Measurements from ENCODE around the gene ITGA7. TPM values are rescaled to one million over a fixed set of nuclear protein-coding genes. Genes with fewer than 3 reads are reported as not detected.
A peak's percentile ranks its signal among the peaks of the same experiment; 100 is the strongest.

The ITGA7 gene
- total RNA-seq, 1 experiment from 2014 or later = 2.5 TPM

DNA sequence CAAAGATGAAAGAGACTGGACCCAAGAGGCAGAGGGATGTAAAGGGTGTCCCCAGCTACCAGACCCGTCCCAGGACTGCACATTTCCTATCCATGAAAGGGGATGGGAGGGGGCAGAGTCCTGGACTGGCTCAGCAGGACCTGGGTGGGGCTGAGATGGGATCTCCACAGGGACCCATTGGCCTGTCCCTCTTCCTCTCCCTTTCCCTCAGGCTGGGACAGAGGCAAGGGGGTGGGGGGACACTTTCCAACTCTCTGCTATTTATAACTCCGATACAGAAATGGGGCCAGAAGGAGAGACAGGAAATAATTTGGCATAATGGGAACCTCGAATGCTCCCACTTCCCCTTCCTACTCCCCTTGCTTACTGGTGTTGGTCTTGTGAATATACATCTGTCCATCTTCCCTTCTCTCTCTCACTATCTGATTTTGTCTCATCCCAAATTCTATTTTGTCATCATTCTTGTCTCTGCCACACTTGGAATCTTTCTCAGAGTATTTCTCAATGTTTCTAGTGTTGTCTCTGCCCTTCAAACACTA, 1.1 kb upstream of the ITGA7 start:
- no peaks in the 10 kb centered on the region for H3K9me3 ChIP-seq (ENCODE audit: control insufficient read depth, insufficient read depth, low read depth, low read length)
- H3K4me1 ChIP-seq (ENCODE audit: control insufficient read depth, insufficient read depth, low read length) = no peaks in the 10 kb centered on the region; the same call in 1 of the 2 replicates
- intact Hi-C loops (cut with micrococcal nuclease; ENCODE audit: unreplicated experiment) (no loop called here), in situ Hi-C loops (cut with HindIII; ENCODE audit: low pct_unique_long_range_greater_than_20kb, low sequenced_read_pairs) (no loop called here)
- TF ChIP-seq, protein P1, sequence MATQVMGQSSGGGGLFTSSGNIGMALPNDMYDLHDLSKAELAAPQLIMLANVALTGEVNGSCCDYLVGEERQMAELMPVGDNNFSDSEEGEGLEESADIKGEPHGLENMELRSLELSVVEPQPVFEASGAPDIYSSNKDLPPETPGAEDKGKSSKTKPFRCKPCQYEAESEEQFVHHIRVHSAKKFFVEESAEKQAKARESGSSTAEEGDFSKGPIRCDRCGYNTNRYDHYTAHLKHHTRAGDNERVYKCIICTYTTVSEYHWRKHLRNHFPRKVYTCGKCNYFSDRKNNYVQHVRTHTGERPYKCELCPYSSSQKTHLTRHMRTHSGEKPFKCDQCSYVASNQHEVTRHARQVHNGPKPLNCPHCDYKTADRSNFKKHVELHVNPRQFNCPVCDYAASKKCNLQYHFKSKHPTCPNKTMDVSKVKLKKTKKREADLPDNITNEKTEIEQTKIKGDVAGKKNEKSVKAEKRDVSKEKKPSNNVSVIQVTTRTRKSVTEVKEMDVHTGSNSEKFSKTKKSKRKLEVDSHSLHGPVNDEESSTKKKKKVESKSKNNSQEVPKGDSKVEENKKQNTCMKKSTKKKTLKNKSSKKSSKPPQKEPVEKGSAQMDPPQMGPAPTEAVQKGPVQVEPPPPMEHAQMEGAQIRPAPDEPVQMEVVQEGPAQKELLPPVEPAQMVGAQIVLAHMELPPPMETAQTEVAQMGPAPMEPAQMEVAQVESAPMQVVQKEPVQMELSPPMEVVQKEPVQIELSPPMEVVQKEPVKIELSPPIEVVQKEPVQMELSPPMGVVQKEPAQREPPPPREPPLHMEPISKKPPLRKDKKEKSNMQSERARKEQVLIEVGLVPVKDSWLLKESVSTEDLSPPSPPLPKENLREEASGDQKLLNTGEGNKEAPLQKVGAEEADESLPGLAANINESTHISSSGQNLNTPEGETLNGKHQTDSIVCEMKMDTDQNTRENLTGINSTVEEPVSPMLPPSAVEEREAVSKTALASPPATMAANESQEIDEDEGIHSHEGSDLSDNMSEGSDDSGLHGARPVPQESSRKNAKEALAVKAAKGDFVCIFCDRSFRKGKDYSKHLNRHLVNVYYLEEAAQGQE (IDR thresholded peaks at IDR 0.05; ENCODE audit: insufficient read depth in 1 of 2, low read depth in 2 of 2, low read length in 1 of 2) = no peak
- no peak for TF ChIP-seq POLR2AphosphoS5 (IDR thresholded peaks at IDR 0.05; ENCODE audit: low read depth, low read length)
- TF ChIP-seq SIN3A (IDR thresholded peaks at IDR 0.05; ENCODE audit: borderline replicate concordance, insufficient read depth, low read depth, low read length) = no peak
- TF ChIP-seq TCF7L2 (IDR thresholded peaks at IDR 0.05; ENCODE audit: low read depth, low read length) = no peak
- TF ChIP-seq, protein P2, sequence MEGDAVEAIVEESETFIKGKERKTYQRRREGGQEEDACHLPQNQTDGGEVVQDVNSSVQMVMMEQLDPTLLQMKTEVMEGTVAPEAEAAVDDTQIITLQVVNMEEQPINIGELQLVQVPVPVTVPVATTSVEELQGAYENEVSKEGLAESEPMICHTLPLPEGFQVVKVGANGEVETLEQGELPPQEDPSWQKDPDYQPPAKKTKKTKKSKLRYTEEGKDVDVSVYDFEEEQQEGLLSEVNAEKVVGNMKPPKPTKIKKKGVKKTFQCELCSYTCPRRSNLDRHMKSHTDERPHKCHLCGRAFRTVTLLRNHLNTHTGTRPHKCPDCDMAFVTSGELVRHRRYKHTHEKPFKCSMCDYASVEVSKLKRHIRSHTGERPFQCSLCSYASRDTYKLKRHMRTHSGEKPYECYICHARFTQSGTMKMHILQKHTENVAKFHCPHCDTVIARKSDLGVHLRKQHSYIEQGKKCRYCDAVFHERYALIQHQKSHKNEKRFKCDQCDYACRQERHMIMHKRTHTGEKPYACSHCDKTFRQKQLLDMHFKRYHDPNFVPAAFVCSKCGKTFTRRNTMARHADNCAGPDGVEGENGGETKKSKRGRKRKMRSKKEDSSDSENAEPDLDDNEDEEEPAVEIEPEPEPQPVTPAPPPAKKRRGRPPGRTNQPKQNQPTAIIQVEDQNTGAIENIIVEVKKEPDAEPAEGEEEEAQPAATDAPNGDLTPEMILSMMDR (IDR thresholded peaks at IDR 0.05) = no peak
- no peak overlapping the region for H3K27ac ChIP-seq (ENCODE audit: low read length)
- H3K4me3 ChIP-seq (ENCODE audit: low read depth in 2 of 2, low read length in 2 of 2) = no peak overlapping the region
- ChIA-PET POLR2A (no interaction called here), CTCF (no interaction called here)
- no peak for ATAC-seq
- no peaks in the 10 kb centered on the region for H3K36me3 ChIP-seq (ENCODE audit: control insufficient read depth, insufficient read depth, low read length)
- no TSS peak for BruUV-seq (replicated peaks)
- DNase-seq (ENCODE audit: low read depth, low spot score) = no peak
- peaks cover 13% of the 10 kb centered on the region for H3K27me3 ChIP-seq (ENCODE audit: control insufficient read depth, insufficient read depth, low read length)

- H3K36me3 ChIP-seq (ENCODE audit: control insufficient read depth, insufficient read depth, low read length) = no peaks in the 10 kb centered on the region
- in situ Hi-C loops (cut with HindIII; ENCODE audit: low pct_unique_long_range_greater_than_20kb, low sequenced_read_pairs) (no loop called here), intact Hi-C loops (cut with micrococcal nuclease; ENCODE audit: unreplicated experiment) (no loop called here)
- no peak for TF ChIP-seq SIN3A (IDR thresholded peaks at IDR 0.05; ENCODE audit: borderline replicate concordance, insufficient read depth, low read depth, low read length)
- TF ChIP-seq TCF7L2 (IDR thresholded peaks at IDR 0.05; ENCODE audit: low read depth, low read length) = no peak
- H3K9me3 ChIP-seq (ENCODE audit: control insufficient read depth, insufficient read depth, low read depth, low read length) = no peaks in the 10 kb centered on the region
- no peak; the same call in 1 of the 2 replicates for ATAC-seq
- peak overlapping the region; percentile 25 to 29; a peak in 2 of 4 replicates for H3K4me3 ChIP-seq (ENCODE audit: low read depth in 2 of 2, low read length in 2 of 2)
- peaks cover 13% of the 10 kb centered on the region for H3K27me3 ChIP-seq (ENCODE audit: control insufficient read depth, insufficient read depth, low read length)
- H3K27ac ChIP-seq (ENCODE audit: low read length) = no peak overlapping the region
- ChIA-PET POLR2A (no interaction called here), CTCF (no interaction called here)
- no peaks in the 10 kb centered on the region; the same call in 1 of the 2 replicates for H3K4me1 ChIP-seq (ENCODE audit: control insufficient read depth, insufficient read depth, low read length)
- BruUV-seq (replicated peaks) = no TSS peak
- DNase-seq (ENCODE audit: low read depth, low spot score) = no peak
These were observed 459 bp downstream of the ITGA7 start for GRCh38 chr12:55707219-55707671.

DNA sequence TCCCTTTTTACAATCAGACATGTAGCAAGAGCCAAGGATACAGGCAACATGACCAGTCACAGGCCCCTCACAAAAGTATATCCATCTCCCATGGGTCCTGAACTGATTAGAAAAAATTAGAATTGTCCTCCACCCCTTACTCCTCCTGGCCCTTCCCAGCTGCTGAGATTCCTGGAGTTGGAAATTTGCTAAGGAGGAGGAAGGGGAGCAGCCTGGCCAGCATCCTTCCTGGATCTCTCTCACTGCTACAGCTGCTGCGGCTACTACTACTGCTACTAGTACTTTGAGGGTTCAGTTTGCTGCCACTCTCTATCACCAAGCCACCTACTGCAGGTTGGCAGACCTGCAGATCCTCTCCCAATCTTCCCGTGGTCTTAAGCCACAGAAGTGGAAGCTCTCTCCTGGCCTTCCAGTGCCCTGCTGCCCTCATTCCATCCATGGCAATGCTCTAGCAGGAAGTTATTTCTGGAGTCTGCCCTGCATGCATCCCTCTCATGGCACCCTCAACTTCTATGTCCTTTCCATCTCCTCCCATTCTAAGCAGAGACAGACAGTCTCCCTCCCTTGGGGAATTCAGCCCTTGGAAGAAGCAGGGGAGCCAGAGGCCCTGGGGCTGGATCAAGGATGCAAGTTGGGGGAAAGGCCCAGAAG, 1.0 kb downstream of the ITGA7 start:
- intact Hi-C loops (cut with micrococcal nuclease; ENCODE audit: unreplicated experiment) = no loop called here
- ATAC-seq (no peak), DNase-seq (ENCODE audit: low read depth, low spot score) (no peak)
- Histone ChIP-seq H3K27ac (ENCODE audit: low read length) (no peak overlapping the region), H3K4me3 (ENCODE audit: low read depth in 2 of 2, low read length in 2 of 2) (no peak overlapping the region), H3K4me1 (ENCODE audit: control insufficient read depth, insufficient read depth, low read length) (no peaks in the 10 kb centered on the region; the same call in 1 of the 2 replicates), H3K36me3 (ENCODE audit: control insufficient read depth, insufficient read depth, low read length) (no peaks in the 10 kb centered on the region), H3K9me3 (ENCODE audit: control insufficient read depth, insufficient read depth, low read depth, low read length) (no peaks in the 10 kb centered on the region), H3K27me3 (ENCODE audit: control insufficient read depth, insufficient read depth, low read length) (peaks cover 13% of the 10 kb centered on the region)
- ChIA-PET CTCF (no interaction called here), POLR2A (no interaction called here)
- in situ Hi-C loops (cut with HindIII; ENCODE audit: low pct_unique_long_range_greater_than_20kb, low sequenced_read_pairs) = no loop called here
- BruUV-seq (replicated peaks) = no TSS peak
- TF ChIP-seq, protein P2 (IDR thresholded peaks at IDR 0.05) = no peak
- TF ChIP-seq SIN3A (IDR thresholded peaks at IDR 0.05; ENCODE audit: borderline replicate concordance, insufficient read depth, low read depth, low read length) (no peak), TCF7L2 (IDR thresholded peaks at IDR 0.05; ENCODE audit: low read depth, low read length) (no peak), POLR2AphosphoS5 (IDR thresholded peaks at IDR 0.05; ENCODE audit: low read depth, low read length) (no peak)
- TF ChIP-seq, protein P1 (IDR thresholded peaks at IDR 0.05; ENCODE audit: insufficient read depth in 1 of 2, low read depth in 2 of 2, low read length in 1 of 2) = no peak

Measured in Panc1 (cell line).